T follicular helper cell (primary cell): ENCODE measurements around the gene GSG1L.

Experiments used
- DNase-seq: peaks from one replicate; pipeline ENCODE4 v3.0.0-alpha.2; 2020; ENCODE audit warnings: low read depth

Gene GSG1L

DNA sequence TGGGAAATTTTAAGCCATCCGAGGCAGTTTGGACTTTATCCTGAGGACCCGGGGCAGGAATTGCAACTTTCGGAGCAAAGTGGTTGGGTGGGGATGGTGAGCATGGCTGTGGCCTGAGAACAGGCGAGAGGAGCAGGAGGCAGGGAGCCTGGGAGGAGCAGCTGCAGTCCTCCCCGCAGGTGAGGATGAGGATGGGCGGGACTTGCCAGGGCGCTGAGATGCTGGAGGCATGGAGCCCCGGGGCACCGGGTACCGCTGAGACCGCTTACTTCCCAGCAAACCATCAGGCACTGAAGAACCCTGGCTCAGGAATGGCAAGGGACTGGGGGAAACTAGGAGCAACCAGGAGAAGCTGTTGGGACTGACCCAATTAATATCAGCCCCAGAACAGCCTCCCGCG, 210.8 kb downstream of the GSG1L start:
- no peak for DNase-seq

DNA sequence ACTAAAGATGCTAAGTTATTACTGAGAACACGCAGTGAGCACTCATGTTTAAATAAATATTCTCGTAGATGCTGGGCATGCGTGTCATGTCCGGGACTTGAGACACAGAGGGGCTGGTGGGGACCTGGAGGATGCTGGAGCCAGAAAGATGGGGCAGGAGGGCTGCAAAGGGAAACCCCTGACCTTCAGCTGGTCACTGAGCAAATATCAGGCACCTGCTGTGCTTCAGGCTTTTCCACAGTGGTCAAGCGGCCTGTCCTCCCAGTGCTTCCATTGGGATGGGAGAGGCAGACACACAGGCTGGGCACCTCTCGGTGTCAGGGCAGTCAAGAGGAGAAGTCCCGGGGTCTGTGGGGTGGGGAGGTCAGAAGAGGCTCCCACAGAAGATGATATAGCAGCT, 211.4 kb downstream of the GSG1L start:
- no peak for DNase-seq

DNA sequence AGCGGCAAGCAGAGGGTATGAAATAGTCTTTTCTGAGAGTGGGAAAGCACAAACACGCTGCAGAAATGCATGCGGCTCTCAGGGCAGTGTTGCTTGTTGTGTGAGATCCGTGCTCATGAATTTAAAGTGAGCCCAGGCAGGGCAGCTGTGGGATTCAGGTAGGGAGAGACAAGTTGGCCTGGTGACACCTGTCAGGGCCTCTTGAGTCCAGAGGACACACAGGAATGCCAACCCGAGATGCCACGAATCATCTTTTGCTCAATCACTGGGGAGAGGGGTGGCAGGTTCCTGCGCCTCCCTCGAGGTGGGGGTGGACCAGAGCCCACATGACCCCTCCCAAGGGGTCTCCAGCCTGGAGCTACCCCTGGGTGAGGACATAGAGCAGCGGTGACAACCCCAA, 211.9 kb downstream of the GSG1L start:
- no peak for DNase-seq

GRCh38 chr16:27849621-27850020, 213.9 kb downstream of the GSG1L start:
- no peak for DNase-seq

DNA sequence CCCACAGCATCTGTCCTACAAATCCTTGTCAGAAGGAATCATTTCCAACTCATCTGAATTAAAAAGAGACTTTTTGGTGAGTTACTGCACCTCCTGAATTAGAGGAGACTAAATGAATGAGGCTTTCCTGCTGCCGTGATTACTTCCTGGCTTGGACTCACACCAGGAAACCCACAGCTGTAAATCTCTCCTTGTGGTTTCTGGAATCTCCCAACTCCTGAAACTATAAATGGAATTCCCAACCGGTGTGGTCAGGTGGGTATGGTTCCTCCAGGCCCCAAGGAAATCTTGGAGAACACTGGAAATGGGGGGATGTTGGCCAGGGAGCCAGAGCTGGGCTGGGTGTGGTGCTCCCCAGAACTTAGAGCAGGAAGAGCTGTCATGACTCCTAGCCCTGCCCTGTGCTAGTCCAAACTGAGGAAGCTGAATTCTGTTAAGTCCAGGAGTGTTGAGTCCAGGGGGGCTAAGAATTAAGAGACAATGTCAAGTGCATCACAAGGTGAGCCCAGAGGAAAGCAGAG, 216.4 kb downstream of the GSG1L start:
- no peak for DNase-seq

DNA sequence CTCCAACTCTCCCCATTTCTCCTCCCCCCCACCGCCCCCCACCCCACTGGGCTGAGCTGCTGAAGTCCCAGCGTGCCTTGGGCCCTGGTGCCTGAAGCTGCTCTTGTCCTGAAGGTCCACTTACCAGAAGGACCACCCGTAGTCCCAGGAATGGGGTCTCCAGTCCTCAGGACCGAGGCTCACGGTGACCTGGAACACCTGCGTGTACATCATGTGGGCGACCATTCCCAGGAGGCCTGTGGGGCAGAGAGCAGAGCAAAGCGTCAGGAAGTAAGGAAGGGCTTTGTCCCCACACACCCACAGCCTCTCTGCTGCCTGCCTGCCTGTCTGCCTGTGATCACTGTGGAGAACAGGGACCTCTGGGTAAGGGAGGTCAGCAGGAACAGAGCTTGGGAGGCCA, 218.7 kb downstream of the GSG1L start:
- no peak for DNase-seq

GRCh38 chr16:27843800-27844199, 219.7 kb downstream of the GSG1L start:
- DNase-seq, result no peak

GRCh38 chr16:27841911-27842310, 221.6 kb downstream of the GSG1L start:
- DNase-seq, result no peak

DNA sequence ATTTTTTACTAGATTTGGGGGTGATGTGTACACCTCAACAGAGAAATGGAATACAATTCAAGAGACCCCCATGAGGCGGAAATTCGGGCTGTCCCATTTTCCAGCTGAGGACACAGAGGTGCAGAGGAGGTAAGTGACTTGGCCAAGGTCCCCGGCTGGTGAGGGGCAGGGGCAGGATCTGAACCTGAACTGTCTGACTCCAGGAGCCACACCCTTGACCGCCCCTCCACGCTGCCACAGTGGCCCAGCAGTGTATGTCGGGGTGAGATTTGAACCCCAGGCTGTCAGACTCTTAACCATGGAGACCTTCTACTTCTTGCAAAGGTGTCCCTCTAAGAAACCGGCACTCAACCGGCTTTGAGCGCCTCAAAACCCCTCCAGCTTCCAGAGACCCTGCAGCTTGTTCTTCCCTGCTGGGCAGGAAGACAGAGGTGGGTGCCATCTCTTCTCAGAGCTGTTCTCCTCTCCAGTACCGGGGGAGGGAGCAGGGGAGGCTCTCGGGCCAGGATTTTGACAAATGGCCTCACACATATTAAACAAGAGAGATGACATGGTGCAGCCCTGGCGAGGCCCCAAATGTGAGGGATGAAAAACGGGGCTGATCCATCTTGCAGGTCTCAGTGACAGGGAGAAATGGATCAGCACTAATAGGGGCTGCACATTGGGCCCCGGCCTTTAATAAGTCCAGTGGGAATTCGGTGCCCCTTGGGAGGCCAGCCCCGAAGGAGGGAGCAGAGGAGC, 222.3 kb downstream of the GSG1L start:
- no peak for DNase-seq

- no peak for DNase-seq
Measured at GRCh38 chr16:27840311-27841060, 223.0 kb downstream of the GSG1L start.

DNA sequence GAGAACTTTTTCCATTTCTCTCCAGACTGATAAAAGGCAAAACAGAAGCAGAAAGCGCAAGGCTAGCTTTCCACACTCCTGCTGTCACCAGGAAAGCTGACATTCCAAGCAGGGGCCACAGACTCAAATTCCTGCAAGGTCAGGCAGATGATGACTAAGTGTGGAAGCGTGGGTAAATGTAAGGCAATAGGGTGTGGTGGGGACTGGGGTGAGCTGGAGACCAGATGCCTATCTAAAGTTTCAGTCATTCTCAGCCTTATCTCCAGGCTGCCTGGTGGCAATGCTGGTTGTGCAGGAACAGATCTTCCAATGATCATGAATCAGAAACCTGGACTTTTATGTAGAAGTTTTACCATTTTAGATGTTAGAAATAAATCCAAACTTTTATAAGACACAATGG, 224.1 kb downstream of the GSG1L start:
- DNase-seq, result no peak

DNA sequence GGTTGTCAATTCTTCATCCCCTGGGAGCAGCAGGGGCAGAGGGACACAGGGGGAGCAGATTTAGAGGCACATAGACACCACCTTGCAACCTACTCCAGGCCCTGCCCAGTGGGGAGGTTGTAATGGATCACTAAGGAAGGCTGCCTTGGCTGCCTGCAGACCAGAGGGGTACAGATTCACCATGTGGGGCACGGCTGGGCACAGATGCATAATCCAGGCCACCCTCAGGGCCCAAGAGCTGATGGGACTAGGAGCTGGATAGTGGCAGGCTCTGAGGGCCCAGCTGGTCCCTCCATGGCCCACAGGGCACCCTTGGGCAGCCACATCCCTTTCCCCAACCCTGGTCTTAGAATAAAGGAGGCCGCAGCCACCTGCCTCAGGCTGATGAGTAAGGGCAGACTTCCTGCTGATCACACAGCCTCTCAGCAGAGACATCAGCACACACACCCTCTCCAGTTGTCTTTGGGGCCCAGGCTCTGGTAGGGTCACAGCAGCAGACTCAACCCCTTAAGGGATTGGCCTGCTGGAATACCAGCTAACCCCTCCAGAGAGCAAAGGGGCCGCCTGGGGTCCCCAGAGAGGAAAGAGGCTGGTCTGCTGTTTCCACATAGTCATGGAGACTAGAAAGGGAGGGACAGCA, 224.9 kb downstream of the GSG1L start:
- DNase-seq, result no peak

GRCh38 chr16:27829975-27830374, 233.5 kb downstream of the GSG1L start:
- DNase-seq, result no peak

DNA sequence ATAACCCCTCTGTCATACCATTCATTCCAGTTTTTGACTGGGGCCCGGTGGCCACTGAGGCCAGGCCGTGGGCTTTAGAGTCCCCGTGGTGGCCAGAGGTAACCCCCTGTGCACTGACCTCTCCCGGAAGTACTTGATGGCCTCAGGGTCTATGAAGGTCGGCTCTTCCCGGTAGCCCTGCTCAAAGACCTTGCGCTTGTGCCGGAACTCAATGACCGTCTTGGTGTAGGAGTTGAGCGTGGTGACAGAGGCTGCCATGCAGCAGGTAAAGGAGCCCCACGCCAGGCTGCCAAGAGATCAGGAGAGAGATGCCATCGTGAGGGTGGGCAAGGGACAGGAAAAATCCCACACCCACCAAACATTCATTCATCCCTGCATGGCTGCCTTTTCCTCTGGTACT, 234.8 kb downstream of the GSG1L start:
- no peak for DNase-seq

- no peak for DNase-seq
Measured at GRCh38 chr16:27827765-27828164, 235.7 kb downstream of the GSG1L start.

GRCh38 chr16:27826893-27827289, 236.6 kb downstream of the GSG1L start:
- DNase-seq, result no peak

DNA sequence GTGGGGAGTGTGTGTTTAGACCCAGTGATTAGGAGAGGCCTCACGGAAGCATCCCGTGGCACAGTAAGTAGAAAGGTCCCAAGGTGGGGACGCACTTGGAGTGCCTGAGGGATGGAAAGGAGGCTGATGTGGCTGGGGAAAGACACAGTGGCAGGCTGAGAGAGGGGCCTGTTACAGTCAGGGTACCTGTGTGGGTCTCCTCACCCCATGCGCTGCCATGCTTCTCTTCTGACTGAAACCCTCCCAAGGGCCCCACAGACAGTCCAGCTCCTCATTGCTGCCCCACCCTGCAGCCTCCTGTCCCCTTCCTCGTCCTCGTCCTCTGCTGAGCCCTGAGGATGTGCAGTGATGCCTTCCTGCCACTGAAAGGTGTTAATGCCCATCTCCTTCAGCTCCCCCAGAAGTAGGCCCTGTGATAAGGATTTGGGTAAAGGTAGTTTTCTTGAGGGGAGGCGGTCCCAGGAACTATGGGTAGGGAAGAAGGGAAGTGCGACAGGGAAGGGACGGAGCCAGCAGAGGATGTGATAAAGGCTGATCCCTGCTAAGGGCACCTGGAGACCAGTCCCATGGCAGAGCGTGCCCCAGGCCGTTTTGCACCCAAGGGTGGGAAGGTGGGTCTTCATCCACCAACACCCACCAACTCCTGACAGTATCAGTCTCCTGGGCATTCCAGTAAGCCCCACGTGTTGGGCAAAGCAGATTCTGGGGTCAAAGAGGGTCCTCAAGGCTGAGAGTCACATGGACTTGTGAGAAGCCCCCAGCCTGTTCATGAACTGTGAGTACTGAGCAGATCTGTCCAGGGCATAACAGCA, 237.2 kb downstream of the GSG1L start:
- DNase-seq, result no peak

- DNase-seq, result no peak
Measured at GRCh38 chr16:27824786-27825185, 238.7 kb downstream of the GSG1L start.

- DNase-seq, result no peak
Measured at GRCh38 chr16:27824006-27824405, 239.5 kb downstream of the GSG1L start.

DNA sequence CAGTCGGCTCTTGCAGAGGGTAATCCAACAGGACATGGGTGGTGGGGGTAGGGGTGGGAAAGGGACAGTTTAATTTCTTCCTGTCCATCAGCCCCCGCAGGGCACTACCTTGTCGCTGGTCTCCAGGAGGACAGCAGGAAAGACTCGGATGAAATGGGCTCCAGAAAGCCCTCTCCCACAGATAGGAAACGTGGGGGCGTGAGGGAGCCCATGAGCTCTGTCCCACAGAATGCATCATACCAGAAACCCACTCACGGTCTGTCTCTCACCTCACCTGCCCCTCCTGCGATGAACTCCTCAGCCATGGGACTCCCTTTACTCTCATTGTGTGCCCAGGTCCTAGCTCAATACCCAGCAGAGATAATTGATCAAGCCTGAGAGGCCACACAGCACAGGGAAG, 240.1 kb downstream of the GSG1L start:
- DNase-seq, result no peak

DNA sequence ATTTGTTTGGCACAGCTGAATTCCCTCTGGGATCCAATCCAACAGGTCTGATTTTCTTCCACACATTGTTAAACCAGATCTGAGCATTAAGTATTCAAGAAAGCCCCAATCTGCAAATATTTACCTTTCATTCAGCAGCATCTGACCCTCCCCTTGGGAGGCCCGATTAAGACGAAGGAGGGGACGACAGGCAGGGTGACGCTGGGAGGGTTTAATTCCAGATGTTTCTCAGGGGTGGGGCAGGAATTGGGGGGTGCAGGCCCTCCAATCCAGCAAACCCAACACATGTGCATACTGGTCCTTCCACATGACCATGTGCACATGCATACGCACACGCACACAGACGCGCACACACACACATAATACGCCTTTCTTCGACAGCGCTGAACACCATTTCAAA, 240.5 kb downstream of the GSG1L start:
- DNase-seq, result no peak

GRCh38 chr16:27822529-27822928, 241.0 kb downstream of the GSG1L start:
- DNase-seq, result no peak
